LoVo (cell line): ENCODE measurements around the gene RAC2.
"Not testable (repeated sequence)": the region's sequence is repeated elsewhere in the genome, so short reads cannot be mapped to it uniquely, and the experiment has no call there.

Experiments
- DNase-seq: peaks from one replicate; pipeline ENCODE4 v3.0.0-alpha.2; 2016; ENCODE audit warnings: low spot score

Gene RAC2

DNA sequence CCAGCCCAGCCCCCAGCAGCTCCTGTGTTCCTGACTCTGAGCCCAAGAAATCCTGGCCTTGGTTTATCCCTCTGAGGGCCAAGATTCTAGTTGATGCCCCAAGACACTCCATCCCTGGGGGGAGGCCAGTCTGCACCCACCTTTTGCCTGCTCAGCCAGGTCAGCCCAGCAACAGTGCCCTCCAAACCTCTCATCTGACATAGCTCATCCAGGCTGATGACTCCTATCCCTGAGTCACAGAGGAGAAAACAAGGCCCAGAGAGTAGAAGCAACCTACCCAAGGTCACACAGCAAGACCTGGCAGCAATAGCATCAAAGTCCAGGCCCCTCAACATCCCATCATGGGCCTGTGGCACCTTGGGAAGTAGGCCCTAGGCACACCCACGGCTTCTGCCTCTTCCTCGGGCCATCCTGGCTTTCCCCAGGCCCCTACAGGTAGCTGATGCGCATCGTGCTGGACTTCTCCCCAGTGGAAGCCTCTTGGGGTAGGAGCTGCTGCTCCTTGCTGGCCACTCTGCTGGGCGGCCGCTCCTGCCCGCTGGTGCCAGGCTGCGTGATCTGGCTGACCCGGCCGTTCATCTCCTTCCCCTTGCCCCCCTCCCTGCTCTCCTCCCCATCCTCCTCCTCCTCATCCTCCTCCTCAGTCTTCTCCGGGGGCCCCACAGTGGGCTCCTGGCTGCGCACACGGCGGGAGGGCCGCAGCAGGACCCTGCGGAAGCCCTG lies 37.8 kb downstream of the RAC2 start:
- no peak for DNase-seq

DNA sequence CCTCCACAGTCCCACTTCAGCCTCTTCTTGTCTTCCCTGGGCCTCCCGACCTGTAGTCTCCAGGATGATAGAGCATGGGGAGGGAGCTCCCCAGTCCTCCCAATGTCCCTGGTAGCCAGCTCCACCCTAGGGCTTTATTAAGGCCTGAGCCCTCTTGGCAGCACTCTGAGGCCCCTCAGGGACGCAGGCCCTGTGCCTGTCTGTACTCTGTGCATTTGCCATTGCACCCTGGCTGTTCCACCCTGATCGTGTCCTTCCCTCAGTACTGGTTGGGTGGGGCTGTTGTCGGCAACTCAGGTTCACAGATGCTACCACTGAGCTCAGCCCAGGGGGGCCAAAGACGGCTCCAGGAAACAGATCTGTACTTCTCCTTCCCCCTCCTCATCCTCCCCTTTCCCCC lies 39.0 kb downstream of the RAC2 start:
- DNase-seq, result no peak

DNA sequence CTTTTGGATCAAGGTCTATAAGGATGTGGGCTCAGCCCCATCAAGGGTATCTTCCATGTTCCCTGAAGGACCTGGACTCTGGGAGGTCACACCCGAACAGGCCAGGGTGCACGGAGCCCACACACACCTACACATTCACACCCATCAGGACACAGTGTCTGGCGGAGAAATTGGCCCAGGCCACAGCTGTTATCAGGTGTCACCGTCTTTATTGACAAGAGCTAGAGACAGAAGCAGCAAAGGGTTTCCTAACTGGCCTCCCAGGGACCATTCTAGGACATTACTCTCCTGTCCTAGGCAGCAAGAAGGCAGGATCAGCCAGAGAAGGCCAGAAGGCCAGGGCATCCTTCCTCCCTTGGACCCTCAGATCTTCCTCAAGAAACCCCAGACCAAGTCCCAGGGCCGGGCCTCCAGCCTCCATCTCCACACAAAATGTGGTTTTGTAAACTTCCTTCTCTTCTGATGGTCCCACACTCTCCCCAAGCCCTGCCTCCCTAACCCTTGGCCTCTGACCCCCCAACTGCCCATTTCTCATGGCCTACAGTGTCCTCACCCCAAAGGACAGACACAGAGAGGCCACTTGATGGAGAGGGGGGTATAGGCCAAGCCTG lies 39.9 kb downstream of the RAC2 start:
- DNase-seq, result no peak

DNA sequence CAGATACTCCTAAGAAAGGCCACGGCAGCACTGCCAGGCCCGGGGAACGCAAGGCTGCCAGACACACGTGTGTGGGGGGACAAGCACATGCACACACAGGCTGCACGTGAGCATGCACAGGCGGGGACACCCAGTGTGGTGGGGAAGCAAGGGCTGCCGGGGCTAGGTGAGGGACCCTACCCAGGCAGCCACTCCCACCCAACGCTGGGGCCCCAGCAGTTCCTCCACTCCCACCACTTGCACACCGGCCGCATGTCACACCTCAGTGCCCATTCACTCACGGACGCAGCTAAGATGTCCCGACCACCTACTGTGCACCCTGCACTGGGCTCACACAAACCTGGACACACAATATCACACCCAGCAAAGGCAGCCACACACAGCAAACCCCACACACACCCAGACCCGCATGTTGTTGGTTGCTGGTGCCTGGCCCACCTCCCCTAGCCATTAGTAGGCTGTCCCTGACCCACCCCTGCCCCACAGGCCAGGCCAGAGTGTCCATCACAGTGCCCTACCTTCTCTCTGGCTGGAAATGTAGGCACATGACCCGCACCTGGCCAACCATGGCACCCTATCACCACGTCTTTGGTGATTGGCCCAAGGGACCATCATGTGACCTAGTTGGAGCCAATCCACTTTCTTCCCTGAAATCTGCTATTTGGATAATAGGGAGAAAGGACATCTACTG lies 40.6 kb downstream of the RAC2 start:
- DNase-seq, result no peak

DNA sequence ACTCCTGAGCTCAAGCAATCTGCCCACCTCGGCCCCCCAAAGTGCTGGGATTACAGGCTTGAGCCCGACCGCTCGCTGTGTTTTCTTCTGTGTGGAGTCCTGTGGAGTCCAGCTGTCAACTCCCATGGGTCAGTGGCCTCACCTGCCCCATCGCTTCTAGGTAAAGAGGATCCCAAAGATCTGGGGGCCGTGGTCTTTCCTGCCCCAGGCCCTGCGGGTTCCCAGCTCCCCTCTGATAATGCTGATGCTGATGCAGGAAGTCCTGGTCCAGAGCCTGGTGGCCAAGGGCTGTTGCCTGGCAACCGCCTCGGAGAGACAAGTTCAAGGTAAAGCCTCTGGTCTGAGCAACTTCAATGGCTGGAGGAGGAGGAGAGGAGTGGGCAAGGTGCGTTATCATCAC lies 41.4 kb downstream of the RAC2 start:
- DNase-seq, result no peak

DNA sequence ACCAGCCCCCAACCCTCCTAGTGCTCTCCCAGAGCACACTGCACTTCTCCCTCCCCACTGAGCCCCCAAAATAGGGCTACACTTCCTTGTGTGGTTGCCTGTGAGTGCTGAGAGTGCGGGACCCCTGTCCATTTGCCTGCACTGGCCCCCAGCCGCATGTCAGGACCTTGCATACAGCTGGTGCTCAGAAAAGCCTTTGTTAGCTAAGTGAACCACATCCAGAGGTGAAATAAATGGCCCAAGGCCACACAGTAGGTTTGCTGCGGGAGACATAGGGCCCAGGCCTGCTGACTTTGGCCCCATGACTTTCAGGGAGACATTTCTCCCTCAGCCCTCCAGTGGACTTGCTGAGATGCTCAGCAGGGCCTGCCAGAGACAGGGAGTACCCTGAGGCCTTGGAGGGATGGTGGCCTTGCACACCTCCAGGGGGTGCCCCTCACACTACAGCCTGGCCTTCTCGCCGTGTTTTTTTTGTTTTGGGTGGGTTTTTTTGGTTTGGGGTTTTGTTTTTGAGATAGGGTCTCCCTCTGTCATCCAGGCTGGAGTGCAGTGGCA lies 42.0 kb downstream of the RAC2 start:
- DNase-seq, result no peak

DNA sequence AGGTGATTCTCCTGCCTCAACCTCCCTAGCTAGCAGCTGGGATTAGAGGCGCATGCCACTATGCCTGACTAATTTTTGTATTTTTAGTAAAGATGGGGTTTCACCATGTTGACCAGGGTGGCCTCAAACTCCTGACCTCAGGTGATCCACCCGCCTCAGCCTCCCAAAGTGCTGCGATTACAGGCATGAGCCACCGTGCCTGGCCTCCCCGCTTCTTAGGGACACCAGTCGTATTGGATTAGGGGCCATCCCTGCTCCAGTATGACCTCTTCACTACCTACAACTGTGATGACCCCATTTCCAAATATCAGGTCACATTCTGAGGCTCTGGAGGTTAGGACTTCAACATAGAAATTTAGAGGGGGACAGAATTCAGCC lies 42.6 kb downstream of the RAC2 start:
- not testable (repeated sequence) for DNase-seq

DNA sequence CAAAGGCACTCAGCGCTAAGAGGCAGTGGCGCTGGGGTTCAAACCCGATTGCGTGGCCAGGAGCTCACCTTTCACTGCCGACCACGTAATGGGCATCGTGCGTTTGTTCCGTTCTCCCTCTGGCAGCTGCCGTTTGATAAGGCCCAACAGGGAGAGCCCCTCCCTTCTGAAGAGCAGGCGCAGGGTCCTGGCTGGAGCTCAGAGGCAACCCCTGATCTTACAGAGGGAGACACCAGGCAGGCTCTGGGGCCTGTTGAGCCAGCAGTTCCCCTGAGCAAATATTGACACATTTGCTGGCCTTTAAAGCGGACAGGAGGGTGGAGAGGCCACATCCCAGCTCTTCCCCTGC lies 44.3 kb downstream of the RAC2 start:
- DNase-seq, result peak; percentile 17

DNA sequence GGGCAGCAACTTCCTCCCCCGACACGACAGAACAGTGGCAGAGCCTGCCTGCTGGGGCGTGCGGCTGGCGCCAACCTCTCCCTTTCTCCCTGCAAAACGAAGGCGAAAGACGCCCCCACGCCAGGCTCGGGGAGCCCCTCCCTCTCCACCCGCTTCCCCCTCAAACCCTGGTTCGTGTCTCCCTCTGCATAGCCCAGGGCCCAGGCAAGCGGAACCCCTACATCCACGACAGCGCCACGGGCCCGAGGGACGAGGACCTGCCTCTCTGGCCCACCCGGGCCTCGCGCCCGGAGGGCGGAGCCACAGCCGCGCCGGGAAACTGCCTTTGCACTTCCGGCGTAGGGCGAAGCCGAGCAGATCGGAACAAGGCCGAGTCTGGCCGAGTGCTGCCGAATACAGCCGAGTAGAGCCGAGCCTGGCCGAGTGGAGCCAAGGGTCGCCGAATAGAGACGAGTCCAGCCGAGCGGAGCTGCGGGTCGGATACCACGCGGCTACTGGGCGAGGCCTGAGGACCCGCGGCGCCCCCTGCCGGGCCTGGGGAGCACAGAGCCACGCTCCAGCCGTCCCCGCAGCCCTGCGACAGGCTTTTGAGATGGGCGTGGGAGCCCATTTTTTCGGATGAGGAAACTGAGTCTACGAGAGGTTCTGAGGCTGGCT lies 44.8 kb downstream of the RAC2 start:
- peak; percentile 98 for DNase-seq

DNA sequence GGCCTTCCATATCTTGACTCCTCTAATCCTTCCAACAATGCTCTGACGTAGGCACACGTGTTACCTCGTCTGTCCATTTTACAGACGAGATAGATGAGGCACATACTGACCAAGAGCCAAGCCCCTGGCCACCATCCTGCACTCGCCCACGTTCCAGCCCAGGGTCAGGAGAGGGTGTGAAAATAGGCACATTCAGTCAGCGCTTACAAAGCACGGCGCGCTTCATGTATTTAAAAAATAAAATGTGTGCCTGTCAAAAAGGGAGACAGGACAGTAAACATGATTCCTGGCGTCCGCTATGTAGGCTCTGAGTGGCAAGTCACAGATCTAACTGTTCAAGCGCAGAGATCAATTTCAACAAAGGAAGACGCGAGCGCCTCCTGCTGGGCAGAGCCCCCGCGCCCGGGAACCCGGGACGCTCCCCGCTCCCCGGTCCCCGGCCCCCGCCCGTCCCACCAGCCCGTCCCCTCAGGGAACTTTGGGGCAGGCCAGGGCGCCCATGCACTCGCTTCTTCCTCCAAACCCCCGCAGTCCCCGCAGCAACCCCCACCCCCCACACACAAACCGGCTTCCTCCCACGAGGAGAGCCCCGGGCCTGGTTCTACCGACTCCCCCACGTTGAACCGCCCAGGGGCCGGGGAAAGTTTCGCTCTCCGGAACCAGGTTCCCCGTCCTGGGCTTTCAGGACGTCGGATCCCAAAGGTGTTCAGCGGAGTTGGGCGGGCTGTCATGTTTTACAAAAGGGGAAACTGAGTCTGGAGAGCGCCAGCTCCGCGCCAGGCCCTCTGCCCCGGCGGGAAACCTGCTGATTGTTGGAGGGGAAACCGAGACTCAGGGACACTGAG lies 45.6 kb downstream of the RAC2 start:
- DNase-seq, result peak; percentile 77

DNA sequence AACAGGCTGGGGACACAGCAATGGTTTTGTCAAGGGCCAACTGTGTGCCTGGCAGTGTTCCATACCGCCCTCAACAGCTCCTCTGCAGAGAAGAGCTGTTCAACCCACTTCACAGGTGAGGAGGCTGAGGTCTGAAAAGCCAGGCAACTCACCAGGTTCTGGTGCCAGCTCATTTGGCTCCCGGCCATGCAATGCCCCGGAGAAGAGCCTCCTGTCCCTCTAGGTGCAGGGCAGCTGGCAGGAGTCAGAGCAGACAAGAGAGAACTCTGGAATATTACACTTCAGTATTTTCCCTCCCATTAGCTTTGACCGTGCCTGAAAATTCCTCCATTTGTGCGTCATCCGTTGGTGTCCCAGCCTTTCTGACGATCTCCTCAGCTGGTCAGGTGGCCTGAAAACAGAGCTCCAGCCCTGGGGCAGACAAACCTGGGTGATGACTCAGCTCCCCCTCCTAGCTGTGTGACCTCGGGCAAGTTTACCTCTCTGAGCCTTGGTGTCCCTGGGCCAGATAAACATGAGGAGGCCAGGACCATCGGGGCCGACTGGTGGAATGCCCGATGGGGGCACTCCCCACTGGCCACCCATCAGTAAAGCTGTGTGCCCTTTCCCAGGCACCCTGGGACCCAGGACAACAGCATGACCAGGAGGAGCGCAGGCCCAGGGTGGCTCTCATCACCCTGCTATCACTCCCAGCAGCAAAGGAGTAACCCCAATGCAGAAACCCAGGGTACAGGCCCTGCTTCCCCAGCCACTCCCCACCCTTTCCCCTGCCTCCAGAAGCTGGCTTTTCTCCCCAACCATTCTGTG lies 46.4 kb downstream of the RAC2 start:
- DNase-seq, result peak; percentile 84

DNA sequence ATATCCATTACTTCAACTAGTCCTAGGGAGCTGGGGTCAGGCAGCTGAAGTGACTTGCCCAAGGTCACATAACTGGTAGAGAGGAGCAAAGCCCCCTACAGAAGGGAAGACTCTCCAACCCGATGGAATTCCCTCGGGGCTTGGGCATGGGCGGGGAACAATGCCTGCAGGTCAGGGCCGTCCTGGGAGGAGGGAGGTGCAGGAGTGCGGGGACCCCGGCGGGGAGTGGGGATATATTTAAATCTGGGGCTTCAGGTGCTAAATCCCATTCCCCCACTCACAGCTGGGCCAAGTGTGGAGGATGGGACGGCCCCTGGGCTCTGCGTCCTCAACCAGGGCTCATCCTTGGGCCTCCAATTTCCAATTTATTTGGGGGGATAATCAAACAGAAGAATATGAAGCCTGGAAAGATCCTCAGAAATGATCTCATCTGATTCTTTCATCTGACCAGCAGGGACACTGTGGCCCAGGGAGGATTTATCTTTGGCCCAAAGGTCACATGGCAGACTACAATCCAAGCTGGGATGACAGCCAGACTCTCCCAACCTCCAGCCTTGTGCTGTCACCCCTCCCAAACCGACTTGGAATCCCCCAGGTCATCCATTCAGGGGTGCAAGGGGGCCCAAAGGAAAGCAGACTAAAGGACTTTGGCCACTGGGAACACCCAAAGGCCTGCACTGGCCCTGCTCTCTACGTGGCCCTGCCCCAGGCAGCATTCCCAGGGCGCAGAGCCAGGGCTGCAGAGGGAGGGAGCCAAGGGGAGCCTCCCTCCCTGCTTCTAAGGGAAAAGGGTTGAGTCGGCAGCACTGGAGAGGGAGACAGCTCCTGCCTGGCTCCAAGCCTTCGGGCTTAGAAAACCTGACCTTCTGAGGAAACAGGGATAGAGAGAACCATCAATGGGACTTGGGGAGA lies 47.3 kb downstream of the RAC2 start:
- peak; percentile 50 for DNase-seq

DNA sequence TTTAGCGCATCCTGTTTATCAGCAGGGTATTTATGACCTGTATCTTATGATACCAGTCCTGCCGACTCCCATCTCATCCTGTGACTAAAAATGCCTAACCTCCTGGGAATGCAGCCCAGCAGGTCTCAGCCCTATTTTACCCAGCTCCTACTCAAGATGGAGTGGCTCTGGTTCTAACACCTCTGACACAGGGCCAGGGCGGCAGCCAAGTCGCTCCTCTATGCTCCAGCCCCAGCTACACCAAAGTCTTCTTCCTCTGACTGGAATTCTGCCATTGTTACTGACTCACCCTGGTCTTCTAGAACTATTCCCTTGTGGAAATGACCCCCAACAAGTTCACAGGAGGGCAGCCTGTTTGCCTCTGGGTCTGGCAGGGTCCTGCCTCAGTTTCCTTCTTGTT lies 48.1 kb downstream of the RAC2 start:
- DNase-seq, result peak; percentile 22

DNA sequence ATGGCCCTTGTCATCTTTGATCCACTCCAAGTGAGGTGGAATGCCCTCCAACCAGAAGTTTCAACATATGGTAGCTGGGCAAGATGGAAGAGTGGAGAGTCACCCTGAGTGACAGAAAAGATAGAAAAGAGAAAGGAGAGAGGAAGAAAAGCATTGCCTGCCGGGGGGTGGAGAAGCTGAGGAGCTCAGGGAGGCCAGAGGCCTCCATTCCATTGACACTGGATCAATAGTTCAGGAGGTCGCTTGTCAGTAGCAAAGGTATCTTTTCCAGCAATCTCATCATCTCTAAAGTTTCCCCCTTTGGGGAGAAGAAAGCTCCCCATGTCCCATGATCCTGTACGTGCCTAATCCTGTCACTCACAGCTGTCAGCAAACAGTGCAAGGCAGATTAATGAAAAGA lies 49.3 kb downstream of the RAC2 start:
- DNase-seq, result no peak

DNA sequence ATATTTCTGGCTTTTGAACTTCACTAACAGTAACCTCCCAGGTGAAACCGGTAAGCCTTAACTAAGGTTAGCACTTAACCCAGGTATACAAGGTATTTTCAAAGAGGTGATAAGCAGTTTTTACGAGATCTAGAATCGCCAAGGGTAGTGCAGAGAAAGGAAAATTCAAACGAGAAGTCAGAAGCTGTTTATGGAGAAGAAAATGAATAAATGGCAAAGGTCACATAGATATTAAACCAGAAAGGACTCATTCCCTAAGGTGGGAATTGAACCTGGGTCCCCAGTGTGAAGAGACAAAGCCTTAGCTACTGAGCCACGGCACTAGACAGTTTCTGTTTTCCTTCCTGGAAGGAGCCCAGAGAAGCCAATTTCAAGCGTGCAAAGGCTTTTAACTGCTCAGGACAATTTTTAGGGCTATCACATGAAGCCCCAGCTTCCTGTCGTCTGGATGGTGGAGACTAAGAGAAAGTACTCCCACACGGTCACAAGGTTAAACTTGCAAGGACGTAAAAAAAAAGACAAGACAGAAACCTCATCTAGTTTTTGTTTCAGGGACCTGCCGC lies 50.4 kb downstream of the RAC2 start:
- peak; percentile 10 for DNase-seq

DNA sequence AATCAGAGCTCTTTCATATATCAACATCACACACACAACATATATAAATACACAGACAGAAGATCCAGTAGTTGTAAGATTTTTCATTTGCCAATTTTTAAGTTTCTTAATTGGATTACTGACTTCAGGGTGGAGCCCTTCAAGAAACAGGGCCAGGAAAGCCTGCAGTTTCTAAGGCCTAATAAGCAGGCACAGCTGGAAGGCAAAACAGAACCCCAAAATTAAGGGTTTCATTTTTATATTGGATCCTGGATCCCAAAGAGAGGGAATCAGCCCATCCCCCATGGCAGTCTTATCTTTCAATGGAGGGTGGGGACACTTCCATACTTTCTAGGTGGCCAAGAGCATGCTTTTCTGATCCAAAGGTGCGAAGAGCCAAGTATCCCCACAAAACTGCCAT lies 51.3 kb downstream of the RAC2 start:
- DNase-seq, result no peak

DNA sequence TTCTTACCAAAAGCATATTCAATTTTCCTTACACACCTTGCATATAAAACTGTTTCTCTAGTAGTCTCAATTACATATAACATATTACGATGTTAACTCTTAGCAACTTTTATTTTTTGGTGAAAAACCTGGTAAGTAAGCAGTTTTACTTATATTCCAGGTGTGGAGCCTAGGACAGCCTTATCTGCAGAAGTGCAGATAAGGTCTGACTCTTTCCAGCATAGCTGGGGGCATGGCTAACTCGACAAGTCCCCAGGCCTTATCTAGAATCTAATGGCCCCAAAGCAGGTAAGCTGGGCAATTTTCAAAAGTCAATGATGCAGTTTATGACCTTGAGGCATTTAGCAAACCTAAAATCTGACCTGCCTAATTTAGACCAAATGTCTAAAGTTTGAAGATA lies 51.9 kb downstream of the RAC2 start:
- DNase-seq, result no peak

DNA sequence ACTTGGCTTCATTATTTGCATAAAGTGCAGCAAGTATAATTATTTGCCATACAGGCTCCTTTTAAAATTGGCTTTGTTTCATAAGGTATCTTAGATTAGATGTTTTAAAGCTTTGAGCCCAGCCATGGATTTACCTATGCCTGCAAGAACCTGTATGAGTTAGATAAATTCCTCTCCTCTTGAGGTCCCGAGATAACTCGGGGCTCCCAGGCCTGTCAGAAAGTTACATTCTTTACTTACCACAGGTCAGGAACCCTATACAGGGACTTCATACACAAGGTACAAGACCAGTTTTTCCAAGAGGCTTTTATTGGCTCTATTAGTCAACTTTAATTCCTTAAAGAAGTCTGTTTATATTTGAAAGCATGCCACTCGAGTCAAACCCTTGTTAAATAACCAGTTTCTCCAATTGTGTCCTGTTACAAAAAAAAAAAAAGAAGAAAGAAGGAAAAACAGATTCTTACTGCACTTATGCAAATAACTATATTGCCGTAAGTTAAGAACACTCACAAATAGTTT lies 53.7 kb downstream of the RAC2 start:
- no peak for DNase-seq

DNA sequence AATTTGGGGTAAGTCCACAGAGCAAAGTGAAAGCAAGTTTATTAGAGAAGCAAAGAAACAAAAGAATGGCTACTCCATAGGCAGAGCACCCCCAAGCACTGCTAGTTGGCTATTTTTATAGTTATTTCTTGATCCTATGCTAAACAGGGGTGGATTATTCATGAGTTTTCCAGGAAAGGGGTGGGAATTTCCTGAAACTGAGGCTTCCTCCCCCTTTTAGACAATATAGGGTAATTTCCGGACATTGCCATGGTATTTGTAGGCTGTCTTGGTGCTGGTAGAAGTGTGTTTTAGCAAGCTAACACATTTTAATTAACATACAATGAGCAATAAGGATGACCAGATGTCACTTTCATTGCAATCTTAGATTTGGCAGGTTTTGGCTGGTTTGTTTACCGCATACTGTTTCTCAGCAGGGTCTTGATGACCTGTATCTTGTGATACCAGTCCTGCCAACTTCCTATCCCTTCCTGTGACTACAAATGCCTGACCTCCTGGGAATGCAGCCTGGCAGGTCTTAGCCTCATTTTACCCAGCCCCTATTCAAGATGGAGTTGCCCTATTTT lies 55.1 kb downstream of the RAC2 start:
- DNase-seq, result no peak
